Cardiac fibroblast (primary cell): ENCODE data around the gene CA10.

ENCODE experiments used
- DNase-seq, 2 donors: peaks; one replicate each; pipeline versions ENCODE4 v3.0.0 to v3.0.0-alpha.2; 2010; ENCODE audit warnings: low read depth in 2 of 2
- H3K4me3 ChIP-seq, 2 donors: replicated peaks in 1 of 2; 1 replicate in 1 of 2; 2 replicates in 1 of 2; pipeline ENCODE4 v1.5.1; 2011; ENCODE audit warnings: low read depth in 2 of 2, low read length in 2 of 2, mild to moderate bottlenecking in 2 of 2, moderate library complexity in 1 of 2
- TF ChIP-seq, protein P1 (sequence below): IDR thresholded peaks from one replicate; pipeline ENCODE4 v1.5.1; 2011; ENCODE audit warnings: low read depth, mild to moderate bottlenecking, low read length, inconsistent platforms

Gene CA10

DNA sequence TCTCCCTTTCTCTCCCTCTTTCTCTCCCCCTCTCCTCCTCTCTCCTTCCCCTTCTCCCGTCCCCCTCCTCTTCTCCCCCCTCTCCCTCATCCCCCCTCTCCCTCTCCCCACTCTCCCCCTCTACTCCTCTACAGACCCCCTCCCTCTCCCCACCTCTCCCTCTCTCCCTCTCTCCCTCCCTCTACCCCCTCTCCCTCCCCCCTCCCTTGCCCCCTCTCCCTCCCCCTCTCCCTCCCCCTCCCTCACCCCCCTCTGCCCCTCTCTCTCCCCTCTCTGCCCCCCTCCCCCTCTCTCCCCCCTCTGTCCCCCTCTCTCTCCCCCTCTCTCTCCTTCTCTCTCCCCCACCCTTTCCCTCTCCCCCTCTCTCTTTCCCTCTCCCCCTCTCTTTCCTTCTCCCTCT is 545.3 kb downstream of the CA10 start:
- no peak for DNase-seq
- H3K4me3 ChIP-seq, result no peak overlapping the region
- TF ChIP-seq, protein P1, sequence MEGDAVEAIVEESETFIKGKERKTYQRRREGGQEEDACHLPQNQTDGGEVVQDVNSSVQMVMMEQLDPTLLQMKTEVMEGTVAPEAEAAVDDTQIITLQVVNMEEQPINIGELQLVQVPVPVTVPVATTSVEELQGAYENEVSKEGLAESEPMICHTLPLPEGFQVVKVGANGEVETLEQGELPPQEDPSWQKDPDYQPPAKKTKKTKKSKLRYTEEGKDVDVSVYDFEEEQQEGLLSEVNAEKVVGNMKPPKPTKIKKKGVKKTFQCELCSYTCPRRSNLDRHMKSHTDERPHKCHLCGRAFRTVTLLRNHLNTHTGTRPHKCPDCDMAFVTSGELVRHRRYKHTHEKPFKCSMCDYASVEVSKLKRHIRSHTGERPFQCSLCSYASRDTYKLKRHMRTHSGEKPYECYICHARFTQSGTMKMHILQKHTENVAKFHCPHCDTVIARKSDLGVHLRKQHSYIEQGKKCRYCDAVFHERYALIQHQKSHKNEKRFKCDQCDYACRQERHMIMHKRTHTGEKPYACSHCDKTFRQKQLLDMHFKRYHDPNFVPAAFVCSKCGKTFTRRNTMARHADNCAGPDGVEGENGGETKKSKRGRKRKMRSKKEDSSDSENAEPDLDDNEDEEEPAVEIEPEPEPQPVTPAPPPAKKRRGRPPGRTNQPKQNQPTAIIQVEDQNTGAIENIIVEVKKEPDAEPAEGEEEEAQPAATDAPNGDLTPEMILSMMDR, result no peak

DNA sequence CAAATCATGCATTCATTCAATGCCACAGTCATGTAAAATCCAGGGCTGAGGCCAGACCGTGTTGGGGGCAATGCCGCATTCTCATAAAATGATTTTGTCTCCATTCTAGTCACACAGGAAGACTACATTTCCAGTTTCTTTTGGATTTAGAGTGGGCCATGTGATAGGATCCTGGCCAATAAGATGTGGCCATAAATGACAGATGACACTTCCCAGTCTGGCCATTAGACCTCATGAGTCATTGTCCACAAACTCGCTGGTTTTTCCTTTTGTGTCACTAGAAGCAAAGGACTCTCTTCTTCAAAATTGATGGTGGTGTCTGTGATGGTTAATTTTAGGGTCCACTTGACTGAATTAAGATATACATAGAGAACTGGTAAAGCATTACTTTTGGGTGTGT is 545.8 kb downstream of the CA10 start:
- H3K4me3 ChIP-seq, result no peak overlapping the region
- no peak for DNase-seq
- TF ChIP-seq, protein P1, result no peak

DNA sequence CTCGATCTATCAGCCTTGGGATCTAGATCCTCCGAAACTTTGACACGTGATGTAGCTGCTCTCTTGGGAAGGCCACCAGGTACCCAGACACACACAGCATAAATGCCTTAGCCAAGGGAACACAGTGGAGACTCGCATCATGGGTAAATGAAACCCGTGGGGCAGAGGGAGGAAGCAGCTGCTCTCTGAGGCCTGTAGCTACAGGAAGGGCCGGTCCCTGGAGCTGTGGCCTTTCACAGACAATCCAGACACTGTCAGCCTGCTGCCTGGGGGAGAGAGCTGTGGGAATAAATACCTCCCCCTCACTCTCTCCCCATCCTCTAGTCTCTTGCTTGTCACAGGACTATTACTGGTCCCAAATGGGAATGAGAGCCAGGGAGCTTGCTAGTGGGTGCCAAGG is 546.9 kb downstream of the CA10 start:
- TF ChIP-seq, protein P1, result no peak
- DNase-seq, result no peak
- H3K4me3 ChIP-seq, result no peak overlapping the region

DNA sequence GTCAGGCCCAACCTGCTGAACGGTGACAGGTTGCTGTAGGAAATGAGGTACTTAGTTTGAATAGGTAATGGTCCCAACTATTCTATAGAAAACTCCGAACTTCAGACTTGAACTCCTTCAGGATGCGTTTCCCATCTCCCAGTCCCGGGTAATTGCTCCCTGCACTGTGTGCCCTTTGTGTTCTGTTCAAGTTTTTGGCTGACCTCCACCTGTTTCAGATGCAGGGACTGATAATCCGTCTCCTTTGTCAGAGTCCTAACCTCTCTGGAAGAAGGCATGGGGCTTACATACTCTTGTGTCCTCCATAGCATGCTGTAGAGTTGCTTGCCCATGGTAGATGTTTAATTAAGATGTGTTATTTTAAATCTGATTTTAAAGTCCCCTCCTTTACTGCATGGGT is 547.7 kb downstream of the CA10 start:
- TF ChIP-seq, protein P1, result no peak
- H3K4me3 ChIP-seq, result no peak overlapping the region
- no peak for DNase-seq

DNA sequence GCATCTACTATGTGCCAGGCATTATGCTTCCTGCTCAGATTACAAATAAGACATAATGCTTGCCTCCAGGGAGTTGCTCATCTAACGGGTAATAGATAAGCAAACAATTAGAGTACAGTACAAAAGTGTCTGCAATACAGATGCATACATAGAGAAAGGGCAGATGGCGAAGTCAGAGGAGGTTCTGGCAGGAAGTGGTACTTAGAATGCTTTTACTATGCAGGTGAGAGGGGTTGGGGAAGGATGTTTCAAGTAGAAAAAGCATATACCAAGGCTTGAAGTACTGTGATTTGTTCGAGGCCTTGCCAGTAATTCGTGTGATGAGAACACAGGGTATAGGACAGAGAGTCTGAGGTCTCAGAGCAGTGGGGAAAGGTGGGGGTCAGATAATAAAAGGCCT is 548.4 kb downstream of the CA10 start:
- TF ChIP-seq, protein P1, result no peak
- DNase-seq, result no peak
- H3K4me3 ChIP-seq, result no peak overlapping the region

DNA sequence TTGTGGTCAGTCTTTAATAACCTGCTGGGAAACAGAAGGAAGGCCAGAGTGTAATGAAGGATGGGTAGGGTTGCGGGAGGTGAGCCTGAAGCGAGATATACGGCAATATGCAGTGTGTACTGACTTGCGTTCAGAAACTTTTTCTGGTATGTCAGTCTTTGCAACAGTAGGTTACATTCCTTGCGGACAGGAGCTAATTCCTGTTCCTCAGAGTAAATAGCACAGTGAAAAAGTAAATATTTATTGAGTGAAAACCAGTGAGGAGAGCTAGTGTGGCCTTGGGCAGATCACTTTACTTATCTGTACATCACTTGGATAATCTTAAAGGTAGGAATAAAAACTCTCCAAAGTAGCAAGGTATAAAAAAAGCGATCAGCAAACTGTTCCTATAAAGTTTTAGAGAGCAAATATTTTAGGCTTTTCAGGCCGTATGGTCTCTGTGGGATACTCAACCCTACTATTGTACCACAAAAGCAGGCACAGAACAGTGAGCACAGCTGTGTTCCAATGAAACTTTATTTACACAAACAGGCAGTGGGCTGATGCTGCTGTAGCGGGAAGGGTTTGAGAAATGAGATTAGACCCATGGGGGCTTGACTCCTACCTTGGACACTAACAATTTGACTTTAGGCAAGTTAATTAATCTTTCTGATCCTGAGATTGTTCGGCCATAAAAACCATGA is 550.1 kb downstream of the CA10 start:
- H3K4me3 ChIP-seq, result no peak overlapping the region
- TF ChIP-seq, protein P1, result no peak
- no peak for DNase-seq

DNA sequence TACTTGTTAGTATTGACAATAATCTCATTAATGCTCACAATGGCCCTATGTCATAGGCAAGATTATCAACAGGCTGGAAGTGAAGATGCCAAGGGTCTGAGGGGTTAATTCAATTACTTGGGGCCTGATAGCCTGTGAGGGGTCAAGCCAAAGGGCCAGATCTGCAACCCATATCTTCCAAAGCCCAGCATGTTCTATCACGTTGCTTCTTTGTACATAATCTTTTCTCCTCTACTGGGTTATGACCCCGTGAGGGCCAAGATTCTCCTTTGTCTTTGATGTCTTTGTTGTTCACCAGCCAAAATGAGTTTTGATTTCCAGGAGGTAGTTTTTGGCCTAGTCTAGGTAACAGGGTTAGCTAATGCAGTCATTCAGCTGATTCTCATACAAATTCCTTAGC is 551.0 kb downstream of the CA10 start:
- no peak for DNase-seq
- TF ChIP-seq, protein P1, result no peak
- H3K4me3 ChIP-seq, result no peak overlapping the region
